Prostate gland (tissue), 2 donors: Measurements from ENCODE around the gene GMCL1.
"Not testable (repeated sequence)": the region's sequence is repeated elsewhere in the genome, so short reads cannot be mapped to it uniquely, and the experiment has no call there.

ENCODE experiments used
- POLR2A ChIP-seq: fragments of 450-650 bp; IDR thresholded peaks from one replicate; pipeline ENCODE4 v1.6.1; 2016; ENCODE audit warnings: antibody characterized with exemption, mild to moderate bottlenecking
- POLR2AphosphoS5 ChIP-seq: sonication (generic); formaldehyde crosslinking; IDR thresholded peaks from one replicate; pipeline ENCODE4 v1.6.1; 2017; ENCODE audit warnings: antibody characterized with exemption
- TF ChIP-seq, protein P1 (sequence below), 4 experiments: fragments of 200-600 bp in 2 of 4; fragments of 450-650 bp in 2 of 4; sonication (generic) in 2 of 4; IDR thresholded peaks; 1 replicate in 3 of 4; 2 replicates in 1 of 4; pipeline ENCODE4 v1.5.1; 2016 to 2019; ENCODE audit warnings: antibody characterized with exemption in 4 of 4, mild to moderate bottlenecking in 2 of 4, moderate library complexity in 2 of 4

DNA sequence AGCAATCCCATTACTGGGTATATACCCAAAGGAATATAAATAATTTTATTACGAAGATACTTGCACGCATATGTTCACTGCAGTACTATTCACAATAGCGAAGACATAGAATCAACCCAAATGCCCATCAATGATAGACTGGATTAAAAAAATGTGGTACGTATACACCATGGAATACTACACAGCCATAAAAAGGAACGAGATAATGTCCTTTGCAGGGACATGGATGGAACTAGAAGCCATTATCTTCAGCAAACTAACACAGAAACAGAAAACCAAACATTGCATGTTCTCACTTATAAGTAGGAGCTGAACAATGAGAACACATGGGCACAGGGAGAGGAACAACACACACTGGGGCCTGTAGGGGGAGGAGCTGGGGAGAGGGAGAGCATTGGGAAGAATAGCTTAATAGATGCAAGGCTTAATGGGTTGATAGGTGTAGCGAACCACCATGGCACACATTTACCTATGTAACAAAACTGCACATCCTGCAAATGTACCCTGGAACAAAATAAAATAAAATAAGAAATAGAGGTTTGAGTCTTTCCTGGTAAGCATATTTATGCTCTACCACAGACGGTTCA is 63.5 kb downstream of the GMCL1 start:
- TF ChIP-seq, protein P1, sequence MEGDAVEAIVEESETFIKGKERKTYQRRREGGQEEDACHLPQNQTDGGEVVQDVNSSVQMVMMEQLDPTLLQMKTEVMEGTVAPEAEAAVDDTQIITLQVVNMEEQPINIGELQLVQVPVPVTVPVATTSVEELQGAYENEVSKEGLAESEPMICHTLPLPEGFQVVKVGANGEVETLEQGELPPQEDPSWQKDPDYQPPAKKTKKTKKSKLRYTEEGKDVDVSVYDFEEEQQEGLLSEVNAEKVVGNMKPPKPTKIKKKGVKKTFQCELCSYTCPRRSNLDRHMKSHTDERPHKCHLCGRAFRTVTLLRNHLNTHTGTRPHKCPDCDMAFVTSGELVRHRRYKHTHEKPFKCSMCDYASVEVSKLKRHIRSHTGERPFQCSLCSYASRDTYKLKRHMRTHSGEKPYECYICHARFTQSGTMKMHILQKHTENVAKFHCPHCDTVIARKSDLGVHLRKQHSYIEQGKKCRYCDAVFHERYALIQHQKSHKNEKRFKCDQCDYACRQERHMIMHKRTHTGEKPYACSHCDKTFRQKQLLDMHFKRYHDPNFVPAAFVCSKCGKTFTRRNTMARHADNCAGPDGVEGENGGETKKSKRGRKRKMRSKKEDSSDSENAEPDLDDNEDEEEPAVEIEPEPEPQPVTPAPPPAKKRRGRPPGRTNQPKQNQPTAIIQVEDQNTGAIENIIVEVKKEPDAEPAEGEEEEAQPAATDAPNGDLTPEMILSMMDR (IDR thresholded peaks at IDR 0.05): not testable (repeated sequence)
- TF ChIP-seq POLR2A, POLR2AphosphoS5: not testable (repeated sequence)
